ENCODE measurements around the gene CPM. TPM values are rescaled to one million over a fixed set of nuclear protein-coding genes. Genes with fewer than 3 reads are reported as not detected.

The CPM gene
- total and polyA plus RNA-seq, 10 of the 15 experiments (the other 5 are each of a cell fraction or from before 2014, with no cell fraction given) = 0.06 to 1.7 (median 0.41) TPM

DNA sequence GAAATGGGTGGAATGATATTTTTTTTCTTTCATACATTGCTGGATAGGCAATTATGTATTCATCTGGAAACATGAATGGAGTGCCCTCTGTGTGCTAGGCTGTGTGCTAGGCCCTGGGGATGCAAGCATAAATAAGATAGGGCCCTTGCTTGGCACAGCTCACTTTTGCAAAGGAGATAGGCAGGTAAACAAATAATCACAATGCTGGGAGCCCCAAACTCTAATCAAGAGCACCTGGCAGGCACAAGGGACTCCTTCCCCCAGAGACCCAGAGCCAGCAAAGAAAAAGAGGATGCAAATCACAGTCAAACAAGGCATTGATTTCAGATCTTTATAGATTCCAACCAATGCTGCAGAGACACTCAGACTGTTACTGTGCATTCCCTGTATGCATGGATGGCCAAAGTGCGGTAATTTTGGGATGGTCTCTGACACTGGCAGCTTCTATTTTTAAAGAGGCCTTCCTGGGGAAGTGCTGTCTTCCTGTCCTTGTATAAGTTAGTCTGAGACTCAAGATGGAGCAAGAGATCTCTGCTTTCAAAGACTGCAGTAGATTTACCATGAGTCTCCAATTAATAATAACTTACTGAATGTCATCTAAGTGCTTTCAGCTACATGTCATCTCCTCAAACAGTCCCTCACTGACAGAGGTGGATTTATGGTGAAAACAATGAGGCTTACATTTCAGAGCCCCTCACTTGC, 45.1 kb upstream of the CPM start (continued):
- TF ChIP-seq CTCF (IDR thresholded peaks at IDR 0.05 in 2 of 3, conservative IDR thresholded peaks at IDR 0.05 in 1 of 3; ENCODE audit: control insufficient read depth in 2 of 3, extremely low read depth in 1 of 3, insufficient read depth in 1 of 3, low read depth in 3 of 3, low read length in 3 of 3) = no peak

DNA sequence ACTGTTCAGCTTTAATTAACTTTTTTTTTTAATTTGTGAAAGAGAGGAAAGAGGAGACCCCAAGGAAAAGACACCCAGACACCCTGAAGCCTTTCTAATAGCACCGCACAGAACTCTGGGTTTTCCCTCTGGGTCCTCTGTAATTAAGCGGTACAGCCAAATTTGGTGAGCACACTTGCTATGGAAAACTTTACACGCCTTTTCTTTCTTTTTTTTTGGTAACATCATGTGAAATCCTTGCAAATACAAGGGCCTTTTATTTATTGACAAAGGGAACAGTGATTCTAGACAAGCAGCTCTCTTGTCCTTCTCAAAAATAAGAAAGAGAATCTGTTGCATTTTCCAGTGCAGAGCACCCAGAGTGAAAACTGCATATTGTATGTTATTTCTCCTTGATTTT, 44.4 kb upstream of the CPM start:
- ATAC-seq = no peak
- in situ Hi-C loops (cut with MboI) (no loop called here), intact Hi-C loops (cut with micrococcal nuclease; ENCODE audit: unreplicated experiment) (no loop called here)
- no peaks in the 10 kb centered on the region for H4K20me1 ChIP-seq (ENCODE audit: control insufficient read depth, insufficient read depth)
- no peaks in the 10 kb centered on the region; the same call in 2 of the 3 replicates for H3K9me3 ChIP-seq (replicated peaks; ENCODE audit: control insufficient read depth, insufficient read depth, low read length)
- ChIA-PET RAD21 (ENCODE audit: unreplicated experiment) (no interaction called here), POLR2A (no interaction called here), SMC1A (ENCODE audit: uncharacterized antibody, unreplicated experiment) (interaction anchor here (1.4 kb wide), 1 partner anchor 10 kb away, joined by 4 read pairs; no protein-coding TSS in a partner anchor), CTCF (no interaction called here)
- FAIRE-seq = no peak
- H3K36me3 ChIP-seq (ENCODE audit: control insufficient read depth in 2 of 2, insufficient read depth in 2 of 2, low read length in 1 of 2) = no peaks in the 10 kb centered on the region
- H3K4me2 ChIP-seq (ENCODE audit: control insufficient read depth, insufficient read depth) = no peak overlapping the region
- BruUV-seq (replicated peaks) = no TSS peak
- no peak overlapping the region for H3K9ac ChIP-seq (ENCODE audit: control insufficient read depth, insufficient read depth, low read length)
- WGBS (ENCODE audit: insufficient coverage, insufficient replicate concordance, low lambda C conversion rate, missing lambda C conversion rate) = 62% methylated on average over 3 of the region's 3 CpGs
- H3K79me2 ChIP-seq (ENCODE audit: control insufficient read depth, insufficient read depth, low read length) = no peaks in the 10 kb centered on the region
- H2AFZ ChIP-seq (ENCODE audit: control insufficient read depth, low read depth, low read length) = no peak overlapping the region
- no peak overlapping the region for H3K4me3 ChIP-seq
- DNase-seq (ENCODE audit: low read depth, low spot score) = no peak
- H3K27me3 ChIP-seq (replicated peaks in 1 of 2; ENCODE audit: control insufficient read depth in 2 of 2, insufficient read depth in 2 of 2, low read length in 1 of 2) = no peaks in the 10 kb centered on the region
- no peak overlapping the region for H3K27ac ChIP-seq (ENCODE audit: control insufficient read depth, insufficient read depth)
- H3K4me1 ChIP-seq (ENCODE audit: control insufficient read depth, insufficient read depth, low read length) = no peaks in the 10 kb centered on the region
- TF ChIP-seq TAF1 (IDR thresholded peaks at IDR 0.05; ENCODE audit: borderline replicate concordance, low read depth, low read length) = no peak
- TF ChIP-seq, protein P1, sequence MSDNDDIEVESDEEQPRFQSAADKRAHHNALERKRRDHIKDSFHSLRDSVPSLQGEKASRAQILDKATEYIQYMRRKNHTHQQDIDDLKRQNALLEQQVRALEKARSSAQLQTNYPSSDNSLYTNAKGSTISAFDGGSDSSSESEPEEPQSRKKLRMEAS (IDR thresholded peaks at IDR 0.05; ENCODE audit: low read depth, low read length) = no peak
- no peak for TF ChIP-seq BRCA1 (IDR thresholded peaks at IDR 0.05; ENCODE audit: low read depth, low read length)
- no peak for TF ChIP-seq POU2F2 (IDR thresholded peaks at IDR 0.05; ENCODE audit: borderline replicate concordance, low read depth, low read length)
- no peak for TF ChIP-seq IKZF2 (IDR thresholded peaks at IDR 0.05)
- no peak for TF ChIP-seq EGR1 (IDR thresholded peaks at IDR 0.05; ENCODE audit: borderline replicate concordance in 1 of 2, low read depth in 2 of 2, low read length in 2 of 2)
- TF ChIP-seq BCLAF1 (IDR thresholded peaks at IDR 0.05) = no peak
- no peak for TF ChIP-seq NBN (IDR thresholded peaks at IDR 0.05)
- no peak for TF ChIP-seq GATAD2B (conservative IDR thresholded peaks at IDR 0.05; ENCODE audit: low read depth)
- TF ChIP-seq, protein P2, sequence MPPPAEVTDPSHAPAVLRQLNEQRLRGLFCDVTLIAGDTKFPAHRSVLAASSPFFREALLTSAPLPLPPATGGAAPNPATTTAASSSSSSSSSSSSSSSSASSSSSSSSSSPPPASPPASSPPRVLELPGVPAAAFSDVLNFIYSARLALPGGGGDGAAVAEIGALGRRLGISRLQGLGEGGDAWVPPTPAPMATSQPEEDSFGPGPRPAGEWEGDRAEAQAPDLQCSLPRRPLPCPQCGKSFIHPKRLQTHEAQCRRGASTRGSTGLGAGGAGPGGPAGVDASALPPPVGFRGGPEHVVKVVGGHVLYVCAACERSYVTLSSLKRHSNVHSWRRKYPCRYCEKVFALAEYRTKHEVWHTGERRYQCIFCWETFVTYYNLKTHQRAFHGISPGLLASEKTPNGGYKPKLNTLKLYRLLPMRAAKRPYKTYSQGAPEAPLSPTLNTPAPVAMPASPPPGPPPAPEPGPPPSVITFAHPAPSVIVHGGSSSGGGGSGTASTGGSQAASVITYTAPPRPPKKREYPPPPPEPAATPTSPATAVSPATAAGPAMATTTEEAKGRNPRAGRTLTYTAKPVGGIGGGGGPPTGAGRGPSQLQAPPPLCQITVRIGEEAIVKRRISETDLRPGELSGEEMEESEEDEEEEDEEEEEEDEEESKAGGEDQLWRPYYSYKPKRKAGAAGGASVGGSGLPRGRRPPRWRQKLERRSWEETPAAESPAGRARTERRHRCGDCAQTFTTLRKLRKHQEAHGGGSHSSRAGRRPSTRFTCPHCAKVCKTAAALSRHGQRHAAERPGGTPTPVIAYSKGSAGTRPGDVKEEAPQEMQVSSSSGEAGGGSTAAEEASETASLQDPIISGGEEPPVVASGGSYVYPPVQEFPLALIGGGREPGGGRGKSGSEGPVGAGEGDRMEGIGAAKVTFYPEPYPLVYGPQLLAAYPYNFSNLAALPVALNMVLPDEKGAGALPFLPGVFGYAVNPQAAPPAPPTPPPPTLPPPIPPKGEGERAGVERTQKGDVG (CRISPR knock-in tag; IDR thresholded peaks at IDR 0.05) = no peak
- TF ChIP-seq CBFB (IDR thresholded peaks at IDR 0.05; ENCODE audit: low read depth) = no peak
- TF ChIP-seq ETV6 (conservative IDR thresholded peaks at IDR 0.05 in 1 of 2, IDR thresholded peaks at IDR 0.05 in 1 of 2; ENCODE audit: borderline replicate concordance in 1 of 2, low read depth in 1 of 2) = no peak
- TF ChIP-seq STAT1 (conservative IDR thresholded peaks at IDR 0.05) = no peak

Measured in GM12878 (cell line).